Activated naive CD4-positive, alpha-beta T cell treated with Interleukin-2 at 50 U/mL for 16 hours (primary cell): ENCODE results near the gene IGFBP1.

ENCODE experiments used
- DNase-seq: peaks from one replicate; pipeline ENCODE4 v3.0.0-alpha.2; 2020

Gene IGFBP1

GRCh38 chr7:45939574-45939973, 51.3 kb downstream of the IGFBP1 start:
- no peak for DNase-seq

- DNase-seq, result peak; percentile 29
Observed at GRCh38 chr7:45940237-45940781, 52.0 kb downstream of the IGFBP1 start.

GRCh38 chr7:45940939-45941338, 52.7 kb downstream of the IGFBP1 start:
- DNase-seq, result no peak
